ENCODE data around the gene C1orf141. TPM values are rescaled to one million over a fixed set of nuclear protein-coding genes. Genes with fewer than 3 reads are reported as not detected.
"Not testable (repeated sequence)": the region's sequence is repeated elsewhere in the genome, so short reads cannot be mapped to it uniquely, and the experiment has no call there.

Gene C1orf141
- total RNA-seq, 2 donors from 2014 or later: 0.41 TPM; not detected in 1

DNA sequence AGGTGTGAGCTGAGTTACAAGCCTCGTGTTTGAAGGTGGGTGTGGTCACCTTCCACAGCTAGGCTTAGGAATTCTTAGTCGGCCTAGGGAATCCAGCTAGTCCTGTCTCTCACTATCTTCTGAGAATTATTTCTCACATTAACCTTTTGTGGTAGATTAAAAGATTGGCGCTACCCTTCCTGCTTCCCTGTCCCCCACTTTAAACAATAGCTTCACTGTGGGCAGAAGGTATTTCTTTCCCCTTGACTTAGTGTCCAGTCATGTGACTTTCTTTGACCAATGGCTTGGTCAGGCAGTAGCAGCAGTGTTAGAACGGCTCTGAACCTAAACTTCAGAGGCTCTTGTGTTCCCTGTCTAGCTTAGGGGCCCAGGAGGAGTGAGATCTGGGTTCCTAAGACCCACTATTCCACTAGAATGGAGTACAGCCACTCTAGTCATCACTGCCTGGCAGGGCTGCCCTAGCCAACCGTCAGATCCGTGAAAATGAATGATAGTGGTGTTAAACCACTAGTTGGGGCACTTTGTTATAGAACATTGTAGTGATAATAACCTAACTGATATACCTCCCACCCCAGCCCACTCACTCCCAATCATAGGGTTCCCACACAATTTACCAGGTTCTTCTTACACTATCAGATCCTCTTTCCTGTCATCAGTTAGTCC is 13.9 kb upstream of the C1orf141 start:
- H3K27ac Mint-ChIP-seq: peak overlapping the region in 1 of 2 donors; percentile 80
- no peaks in the 10 kb centered on the region for H3K9me3 Mint-ChIP-seq
- DNase-seq (ENCODE audit: low spot score in 2 of 2) (no peak), ATAC-seq (peak; percentile 30 to 63)
- peaks cover 0 to 6% of the 10 kb centered on the region in 2 donors for H3K36me3 Mint-ChIP-seq

DNA sequence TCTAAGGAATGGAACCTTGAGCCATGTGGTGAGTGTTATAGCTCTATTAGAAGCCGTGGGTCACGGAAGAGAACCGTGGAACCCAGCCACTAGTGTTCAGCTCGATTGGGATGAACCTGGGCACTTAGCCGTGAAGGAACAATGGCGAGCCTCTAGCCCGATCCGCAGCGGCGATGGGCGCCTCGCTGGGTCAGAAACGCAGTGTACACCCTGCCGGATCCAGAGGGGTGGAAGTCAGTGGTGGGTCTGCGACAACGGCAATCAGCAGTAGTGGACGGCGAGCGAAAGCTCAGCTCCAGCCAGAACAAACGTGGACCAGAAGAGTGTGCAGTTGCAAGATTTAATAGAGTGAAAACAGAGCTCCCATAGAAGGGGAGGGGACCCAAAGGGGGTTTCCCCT is 13.2 kb upstream of the C1orf141 start:
- not testable (repeated sequence) for H3K27ac Mint-ChIP-seq; DNase-seq (ENCODE audit: low spot score in 2 of 2); ATAC-seq; H3K9me3 Mint-ChIP-seq; H3K36me3 Mint-ChIP-seq

DNA sequence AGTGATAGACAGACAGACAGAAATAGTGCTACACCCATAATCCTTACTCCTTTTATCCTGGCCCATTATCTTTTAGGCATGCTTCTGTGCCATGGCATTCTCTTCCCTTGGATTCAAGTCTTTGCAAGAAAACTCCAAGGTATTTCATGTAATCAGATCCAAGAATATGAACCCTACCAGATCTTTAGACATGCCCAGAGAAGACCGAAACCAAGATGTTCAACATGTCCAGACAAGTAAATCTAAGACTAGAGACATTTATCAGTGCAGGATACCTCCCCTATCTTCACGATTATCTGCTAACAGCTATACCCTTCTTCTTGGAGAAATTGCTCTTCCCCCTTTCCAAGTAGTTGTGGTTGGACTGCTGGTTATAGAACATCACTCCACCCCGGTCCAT is 11.8 kb upstream of the C1orf141 start:
- no peak for ATAC-seq
- Mint-ChIP-seq H3K36me3 (no peaks in the 10 kb centered on the region), H3K27ac (peak overlapping the region in 1 of 2 donors; percentile 77), H3K9me3 (no peaks in the 10 kb centered on the region)
- DNase-seq (ENCODE audit: low spot score in 2 of 2): no peak

DNA sequence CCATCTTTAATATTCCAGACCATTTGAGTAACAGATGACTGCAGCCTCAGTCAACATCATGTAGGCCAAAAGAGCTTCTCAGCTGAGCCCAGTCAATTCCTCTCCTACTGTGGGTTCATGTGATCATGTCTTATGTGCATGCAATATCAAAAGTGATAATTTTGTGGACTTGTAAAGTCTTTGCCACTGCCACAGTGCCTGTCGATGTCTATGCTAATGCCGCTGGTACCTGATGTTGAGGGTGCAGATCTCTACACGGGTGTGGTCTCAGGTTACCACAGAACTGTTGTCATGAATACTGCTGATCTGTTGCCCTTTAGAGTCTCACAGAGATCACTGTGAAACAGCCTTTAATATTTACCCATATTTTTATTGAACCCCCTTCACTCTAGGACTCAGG is 11.3 kb upstream of the C1orf141 start:
- DNase-seq (ENCODE audit: low spot score in 2 of 2) (no peak), ATAC-seq (no peak)
- H3K9me3 Mint-ChIP-seq: no peaks in the 10 kb centered on the region

DNA sequence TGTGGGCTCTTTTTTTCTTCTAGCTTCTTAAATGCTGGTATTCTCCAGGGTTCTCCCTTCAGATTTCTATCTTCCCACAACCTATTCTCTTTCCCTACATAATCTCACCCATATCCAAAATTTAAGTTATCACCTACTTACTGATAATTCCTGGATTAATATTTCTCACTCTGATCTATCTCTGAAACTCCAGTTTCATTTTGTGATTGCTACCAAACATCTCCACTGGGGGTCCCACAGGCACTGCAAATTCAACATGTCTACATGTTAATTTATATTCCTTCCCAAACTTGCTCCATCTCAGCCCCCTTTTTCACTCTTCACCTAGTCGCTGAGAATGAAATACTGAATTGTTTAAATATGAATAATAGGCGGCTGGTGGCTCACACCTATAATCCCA is 9.9 kb upstream of the C1orf141 start:
- ATAC-seq (no peak), DNase-seq (ENCODE audit: low spot score in 2 of 2) (no peak)
- H3K36me3 Mint-ChIP-seq: no peaks in the 10 kb centered on the region
- no peaks in the 10 kb centered on the region for H3K9me3 Mint-ChIP-seq
- peak overlapping the region in 1 of 2 donors; percentile 16 for H3K27ac Mint-ChIP-seq

More for the DNA sequence above, 11.3 kb upstream of the C1orf141 start:
- peak overlapping the region in 1 of 2 donors; percentile 77 for H3K27ac Mint-ChIP-seq
- H3K36me3 Mint-ChIP-seq: no peaks in the 10 kb centered on the region

DNA sequence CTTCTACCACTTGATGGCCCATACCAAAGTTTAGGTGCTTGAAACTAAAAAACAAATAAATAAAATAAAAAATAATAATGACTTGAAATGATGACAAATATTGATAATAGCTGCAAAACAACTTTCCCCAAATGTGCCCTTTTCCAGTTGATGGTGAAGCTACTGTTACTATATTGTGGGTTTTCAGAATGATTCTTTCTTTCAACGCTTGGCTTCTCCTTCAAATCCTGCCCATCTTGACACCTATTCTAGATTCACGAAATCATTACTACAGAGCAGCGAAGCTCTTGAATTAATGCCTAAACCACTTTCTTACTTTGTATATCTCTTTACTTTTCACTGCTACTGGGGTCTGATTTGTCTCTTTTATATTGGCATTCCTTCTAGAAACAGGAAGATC is 9.2 kb upstream of the C1orf141 start:
- DNase-seq (ENCODE audit: low spot score in 2 of 2) (no peak), ATAC-seq (no peak)
- Mint-ChIP-seq H3K36me3 (no peaks in the 10 kb centered on the region), H3K9me3 (no peaks in the 10 kb centered on the region), H3K27ac (no peak overlapping the region)

DNA sequence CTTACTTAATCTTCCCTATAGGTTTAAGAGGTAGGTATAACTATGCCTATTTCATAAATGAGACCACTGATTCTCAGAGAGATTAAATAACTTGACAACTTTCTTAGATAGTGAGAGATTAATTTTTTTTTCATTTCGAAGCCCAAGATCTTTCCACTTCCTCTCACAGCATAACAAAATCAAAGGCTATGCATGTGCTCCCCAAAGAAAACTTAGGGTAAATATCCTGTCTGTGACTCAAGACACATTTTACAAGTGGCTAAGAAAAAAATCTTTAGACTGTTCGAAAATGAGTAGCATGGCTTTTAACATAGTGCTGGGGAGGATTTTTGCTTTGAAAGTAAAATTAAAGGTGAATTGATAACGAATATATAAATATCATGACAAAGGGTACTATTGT is 8.2 kb upstream of the C1orf141 start:
- Mint-ChIP-seq H3K27ac (peak overlapping the region; percentile 18 to 20), H3K36me3 (no peaks in the 10 kb centered on the region), H3K9me3 (no peaks in the 10 kb centered on the region)
- ATAC-seq (peak; percentile 72 to 89), DNase-seq (ENCODE audit: low spot score in 2 of 2) (no peak)

DNA sequence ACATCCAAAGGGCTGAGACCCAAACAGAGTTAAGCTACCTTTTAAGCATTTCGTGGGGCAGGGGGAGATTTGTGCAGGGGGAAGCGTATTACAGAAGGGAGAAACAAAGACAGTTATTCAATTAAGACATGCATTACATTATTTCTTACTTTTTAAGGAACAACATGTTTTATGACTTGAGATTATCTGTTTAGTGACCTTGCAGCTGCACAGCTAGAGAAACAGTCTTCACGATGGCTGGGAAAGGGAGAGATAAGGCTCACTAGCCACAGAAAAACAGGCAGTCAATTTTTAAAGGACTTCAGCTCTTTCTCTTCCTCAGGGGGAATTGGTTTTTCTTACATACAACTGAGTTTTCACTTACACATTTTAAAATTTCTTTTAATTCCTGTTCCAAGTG is 7.1 kb upstream of the C1orf141 start:
- ATAC-seq; H3K9me3 Mint-ChIP-seq; DNase-seq (ENCODE audit: low spot score in 2 of 2); H3K36me3 Mint-ChIP-seq; H3K27ac Mint-ChIP-seq: not testable (repeated sequence)

DNA sequence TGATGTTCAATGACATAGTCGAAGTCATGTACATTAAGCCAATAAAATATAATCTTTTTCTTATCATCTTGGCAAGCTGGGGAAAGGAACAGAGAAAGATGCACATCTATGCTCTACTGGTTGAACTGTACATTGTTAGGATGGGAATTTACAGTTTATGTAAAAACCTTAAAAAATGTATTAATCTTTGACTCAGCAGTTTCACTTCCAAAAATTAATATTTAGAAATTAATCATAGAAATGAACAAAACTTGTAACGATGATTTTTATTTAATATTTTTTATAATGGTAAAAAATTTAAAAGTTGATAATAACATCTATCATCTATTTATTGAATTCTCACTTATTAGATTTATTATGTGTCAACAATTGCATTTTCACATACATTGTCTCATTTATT is 5.7 kb upstream of the C1orf141 start:
- Mint-ChIP-seq H3K9me3 (no peaks in the 10 kb centered on the region), H3K36me3 (no peaks in the 10 kb centered on the region), H3K27ac (no peak overlapping the region)
- ATAC-seq: no peak
- DNase-seq (ENCODE audit: low spot score in 2 of 2): no peak

DNA sequence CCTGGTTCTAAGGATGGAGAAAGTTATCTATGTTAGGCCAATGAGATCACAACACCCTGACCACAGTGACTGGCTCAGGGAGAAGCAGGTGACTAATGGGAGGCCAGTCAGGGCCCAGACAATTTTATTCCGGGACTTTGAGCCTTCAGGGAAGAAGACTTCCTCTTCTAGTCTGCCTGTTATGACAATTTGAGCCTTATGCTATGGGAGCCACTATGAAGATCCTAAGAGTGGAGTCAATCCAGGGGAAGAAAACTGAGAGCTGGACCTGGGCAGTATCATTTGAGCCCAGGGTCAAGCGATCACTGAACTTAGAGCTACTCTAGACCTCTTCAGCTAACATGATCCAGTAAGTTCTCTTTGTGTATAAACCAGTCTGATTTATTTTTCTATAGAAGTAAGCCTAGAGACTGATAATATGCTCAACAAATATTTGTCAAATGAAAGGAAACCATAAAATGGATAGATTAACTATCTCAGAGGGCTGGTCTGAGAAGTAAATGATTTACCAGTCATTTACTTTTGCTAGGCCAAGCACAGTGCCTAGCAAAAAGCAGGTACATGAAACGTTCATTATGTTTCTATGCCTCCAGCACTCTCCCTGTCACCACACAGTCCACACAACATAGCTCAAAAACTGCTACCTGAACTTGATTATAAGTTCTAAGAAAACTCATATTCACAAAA is 4.2 kb upstream of the C1orf141 start:
- DNase-seq (ENCODE audit: low spot score in 2 of 2) (no peak), ATAC-seq (no peak)
- H3K9me3 Mint-ChIP-seq: no peaks in the 10 kb centered on the region
- no peak overlapping the region for H3K27ac Mint-ChIP-seq
- H3K36me3 Mint-ChIP-seq: no peaks in the 10 kb centered on the region

DNA sequence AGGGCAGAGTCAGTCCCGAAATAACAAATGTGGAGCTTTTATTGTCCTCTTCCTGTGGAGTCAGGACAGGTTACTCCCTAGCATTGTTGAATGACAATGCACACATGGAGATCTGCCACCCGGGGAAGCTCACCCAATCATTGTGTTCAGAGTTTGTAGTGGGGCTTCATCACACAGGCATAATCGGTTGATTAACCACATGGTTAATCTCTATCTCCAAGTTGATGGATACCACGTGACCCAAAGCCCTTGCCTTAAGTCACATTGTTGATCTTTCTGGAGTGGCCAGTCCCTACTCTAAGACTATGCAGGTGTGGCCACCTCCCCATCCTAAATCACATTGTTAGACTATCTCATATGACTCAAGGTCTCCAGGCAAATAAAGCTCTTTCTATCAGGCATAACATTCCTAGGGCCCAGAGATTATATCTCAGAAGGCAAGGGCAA is 2.6 kb upstream of the C1orf141 start:
- DNase-seq (ENCODE audit: low spot score in 2 of 2) (no peak), ATAC-seq (no peak)
- no peak overlapping the region for H3K27ac Mint-ChIP-seq
- no peaks in the 10 kb centered on the region for H3K36me3 Mint-ChIP-seq
- no peaks in the 10 kb centered on the region for H3K9me3 Mint-ChIP-seq

DNA sequence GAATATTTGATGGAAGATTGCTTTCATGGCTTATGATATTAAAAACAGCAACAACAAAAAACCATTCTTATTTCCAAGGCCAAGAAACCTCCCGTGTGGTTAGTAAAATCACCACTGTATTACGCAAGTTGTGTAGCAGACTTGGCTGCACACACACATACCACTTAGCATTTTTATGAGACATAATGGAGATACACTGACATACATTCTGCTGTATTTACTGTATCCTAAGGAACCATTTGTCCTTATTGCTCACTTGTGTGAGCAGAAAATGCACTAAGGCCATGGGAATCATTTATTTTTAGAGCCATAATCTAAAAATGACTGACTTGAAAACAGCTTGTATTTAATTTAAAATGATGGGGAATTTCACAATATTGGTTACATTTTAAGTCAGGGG is 584 bp upstream of the C1orf141 start:
- no peak for ATAC-seq

DNA sequence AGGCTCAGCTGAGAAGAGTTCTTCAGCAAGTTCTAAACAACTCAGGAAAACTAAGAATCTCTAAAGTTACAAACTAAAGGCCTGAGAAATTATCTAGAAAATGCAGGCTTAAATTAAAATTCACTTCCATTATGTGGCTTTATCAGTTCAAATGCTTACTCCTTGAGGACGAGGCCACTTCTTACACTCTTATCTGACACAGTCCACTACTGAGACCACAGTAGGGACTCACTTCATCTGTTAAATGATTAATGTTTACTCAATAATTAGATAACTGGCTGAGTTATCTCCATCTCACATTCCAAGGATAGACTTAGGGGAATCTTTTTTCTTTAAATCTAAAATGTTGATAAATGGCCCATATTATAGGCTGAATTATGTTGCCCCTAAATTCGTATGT is 1.6 kb downstream of the C1orf141 start:
- Mint-ChIP-seq H3K36me3 (no peaks in the 10 kb centered on the region), H3K9me3 (no peaks in the 10 kb centered on the region), H3K27ac (no peak overlapping the region)
- DNase-seq (ENCODE audit: low spot score in 2 of 2) (no peak), ATAC-seq (no peak)

More for the DNA sequence above, 584 bp upstream of the C1orf141 start:
- Mint-ChIP-seq H3K9me3 (no peaks in the 10 kb centered on the region), H3K27ac (no peak overlapping the region), H3K36me3 (no peaks in the 10 kb centered on the region)
- no peak for DNase-seq (ENCODE audit: low spot score in 2 of 2)

DNA sequence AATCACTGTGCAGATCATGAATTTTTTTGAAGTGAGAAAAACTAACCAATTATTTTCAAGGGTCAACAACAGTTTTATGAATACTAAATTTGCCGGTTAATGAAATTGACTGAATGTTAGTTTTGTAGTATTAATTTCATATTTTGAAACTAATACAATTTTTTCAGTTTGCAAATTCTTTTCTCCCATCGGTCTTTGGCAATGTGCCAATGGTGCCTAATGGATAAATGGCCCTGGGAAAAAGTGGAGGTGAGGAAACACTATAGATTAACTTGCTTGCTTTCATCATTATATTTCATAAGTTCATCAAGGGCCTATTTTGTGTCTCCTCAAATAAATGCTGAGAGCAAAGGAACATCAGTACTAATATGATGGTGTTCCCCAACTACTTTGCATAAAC is 4.1 kb downstream of the C1orf141 start:
- Mint-ChIP-seq H3K9me3 (no peaks in the 10 kb centered on the region), H3K27ac (no peak overlapping the region), H3K36me3 (no peaks in the 10 kb centered on the region)
- no peak for DNase-seq (ENCODE audit: low spot score in 2 of 2)
- ATAC-seq: no peak

DNA sequence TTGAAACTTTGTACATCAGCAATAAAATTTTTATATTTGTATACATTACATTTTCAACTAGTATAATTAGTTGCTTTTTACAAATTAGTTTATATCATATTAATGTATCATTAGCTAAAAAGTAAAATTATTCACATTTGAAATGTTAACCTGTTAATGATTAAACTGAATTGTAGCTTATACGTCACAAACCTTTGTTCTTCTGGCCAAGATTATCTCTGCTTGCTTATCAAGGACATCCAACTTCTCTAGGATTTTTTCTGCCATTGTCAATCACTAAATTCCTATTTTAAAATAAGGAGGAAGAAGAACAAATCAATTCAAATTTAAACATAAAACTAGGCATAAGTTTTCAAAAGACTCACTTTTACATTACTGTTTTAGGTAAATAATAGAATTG is 7.8 kb downstream of the C1orf141 start:
- H3K27ac Mint-ChIP-seq: no peak overlapping the region
- ATAC-seq (no peak), DNase-seq (ENCODE audit: low spot score in 2 of 2) (no peak)
- H3K36me3 Mint-ChIP-seq: no peaks in the 10 kb centered on the region
- no peaks in the 10 kb centered on the region for H3K9me3 Mint-ChIP-seq

DNA sequence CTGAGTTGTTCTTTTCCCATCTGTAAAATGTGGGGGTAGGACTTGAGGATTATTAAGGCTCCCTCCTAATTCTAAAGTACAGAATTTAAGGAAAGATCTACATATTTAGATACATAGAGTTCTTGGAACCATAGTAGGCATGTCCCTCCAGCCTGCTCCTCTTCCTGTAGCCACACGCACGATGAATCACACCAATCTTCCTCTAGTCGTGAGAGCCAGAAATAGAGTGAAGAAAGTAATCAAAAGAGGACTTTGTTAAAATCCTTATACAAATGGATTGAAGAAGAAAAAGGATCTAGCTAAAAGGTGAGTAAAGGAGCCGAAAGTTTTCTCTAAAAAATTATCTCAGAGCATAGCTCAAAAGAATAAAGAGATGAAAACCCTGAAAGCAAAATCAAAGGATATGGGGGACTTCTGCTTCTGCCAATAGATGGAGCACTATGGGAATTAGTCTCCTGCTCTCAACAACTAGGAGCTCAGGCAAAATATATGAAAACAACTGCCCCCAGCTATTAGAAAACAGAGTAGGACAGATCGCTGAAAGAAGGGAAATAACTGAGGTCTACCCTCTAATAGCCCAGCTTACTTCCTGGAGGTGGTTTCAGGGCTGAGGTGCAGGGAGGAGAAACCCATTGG is 8.5 kb downstream of the C1orf141 start:
- no peaks in the 10 kb centered on the region for H3K36me3 Mint-ChIP-seq
- no peak overlapping the region for H3K27ac Mint-ChIP-seq
- no peaks in the 10 kb centered on the region for H3K9me3 Mint-ChIP-seq
- ATAC-seq: no peak
- DNase-seq (ENCODE audit: low spot score in 2 of 2): no peak

DNA sequence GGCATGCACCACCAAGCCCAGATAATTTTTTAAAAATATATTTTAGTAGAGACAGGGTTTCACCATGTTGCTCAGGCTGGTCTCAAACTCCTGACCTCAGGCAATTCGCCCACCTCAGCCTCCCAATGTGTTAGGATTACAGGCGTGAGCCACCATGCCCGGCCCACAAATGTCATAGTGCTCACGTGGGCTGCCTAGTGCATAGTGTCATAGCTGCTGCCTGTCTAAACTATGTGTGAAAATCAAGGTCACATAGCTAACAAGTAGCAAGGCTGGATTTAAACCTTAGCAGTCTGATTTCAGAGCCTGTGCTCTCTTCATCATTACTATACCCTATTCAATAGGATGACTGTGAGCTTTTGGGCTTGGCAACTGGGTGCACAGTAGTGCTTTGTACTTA is 10.3 kb downstream of the C1orf141 start:
- Mint-ChIP-seq H3K36me3 (no peaks in the 10 kb centered on the region), H3K9me3 (peaks cover 0 to under 1% of the 10 kb centered on the region in 2 donors), H3K27ac (no peak overlapping the region)
- ATAC-seq: no peak
- DNase-seq (ENCODE audit: low spot score in 2 of 2): no peak
